GM12878 (cell line): ENCODE measurements around the gene CCDC187. TPM values are rescaled to one million over a fixed set of nuclear protein-coding genes. Genes with fewer than 3 reads are reported as not detected.

Source experiments
- ATAC-seq: fragments of 200-7000 bp; cut with Tn5 transposase; 3 replicates; pipeline ENCODE4 v1.9.1; 2020; ENCODE audit warnings: mild to moderate bottlenecking, moderate library complexity
- BruUV-seq: library from RNA; stranded (reverse); fragments of 400-500 nt; replicated peaks from 2 replicates; lab custom pipeline; 2021; lab: Mats Ljungman, UMichigan
- CTCF ChIA-PET: fragments of 300-600 bp; sonication (Branson Sonifier 250); formaldehyde crosslinking; extraction: SDS; loops from one replicate; lab custom pipeline; 2021; ENCODE audit warnings: inconsistent platforms; lab: Yijun Ruan, JAX
- POLR2A ChIA-PET: fragments of 350-600 bp; formaldehyde crosslinking; extraction: SDS; loops from one replicate; lab custom pipeline; 2021; ENCODE audit warnings: inconsistent platforms; lab: Charles Lee
- RAD21 ChIA-PET: fragments of 300-600 bp; sonication (Branson Sonifier 250); formaldehyde crosslinking; loops from one replicate; lab custom pipeline; 2023; ENCODE audit warnings: antibody characterized with exemption; ENCODE audit not compliant: unreplicated experiment; lab: Charles Lee
- SMC1A ChIA-PET: fragments of 300-600 bp; sonication (Branson Sonifier 250); formaldehyde crosslinking; loops from one replicate; lab custom pipeline; 2023; ENCODE audit not compliant: unreplicated experiment, uncharacterized antibody; lab: Charles Lee
- DNase-seq: peaks from one replicate; pipeline ENCODE4 v3.0.0-alpha.2; 2011; ENCODE audit warnings: low read depth, low spot score
- FAIRE-seq: peaks from 3 replicates; lab custom pipeline; 2011; peaks lifted over from hg19 to GRCh38; lab: Jason Lieb, UNC
- H2AFZ ChIP-seq: 2 replicates; pipeline ENCODE4 v1.6.0; 2011; ENCODE audit warnings: low read depth, low read length, control low read depth; ENCODE audit not compliant: control insufficient read depth
- H3K27ac ChIP-seq: 2 replicates; pipeline ENCODE4 v1.5.1; 2011; ENCODE audit warnings: control low read depth; ENCODE audit not compliant: control insufficient read depth, insufficient read depth
- H3K27me3 ChIP-seq, 2 experiments: replicated peaks in 1 of 2; 2 replicates each; pipeline versions ENCODE4 v1.6.0 to v1.6.1; 2011; ENCODE audit warnings: low read length in 1 of 2; ENCODE audit not compliant: control insufficient read depth in 2 of 2, insufficient read depth in 2 of 2
- H3K36me3 ChIP-seq, 2 experiments: 2 replicates each; pipeline ENCODE4 v1.5.1; 2011; ENCODE audit warnings: low read length in 1 of 2; ENCODE audit not compliant: control insufficient read depth in 2 of 2, insufficient read depth in 2 of 2
- H3K4me1 ChIP-seq: 2 replicates; pipeline ENCODE4 v1.6.1; 2011; ENCODE audit warnings: mild to moderate bottlenecking, low read length, moderate library complexity, mixed read lengths; ENCODE audit not compliant: control insufficient read depth, insufficient read depth
- H3K4me2 ChIP-seq: 2 replicates; pipeline ENCODE4 v1.6.0; 2011; ENCODE audit warnings: control low read depth; ENCODE audit not compliant: control insufficient read depth, insufficient read depth
- H3K4me3 ChIP-seq: fragments of 200-600 bp; sonication (generic); 2 replicates; pipeline ENCODE4 v1.5.1; 2016
- H3K79me2 ChIP-seq: 2 replicates; pipeline ENCODE4 v1.6.0; 2011; ENCODE audit warnings: low read length; ENCODE audit not compliant: control insufficient read depth, insufficient read depth
- H3K9ac ChIP-seq: 2 replicates; pipeline ENCODE4 v1.8.0; 2011; ENCODE audit warnings: low read length, control low read depth, mixed read lengths; ENCODE audit not compliant: control insufficient read depth, insufficient read depth
- H3K9me3 ChIP-seq: replicated peaks from 3 replicates; pipeline ENCODE4 v1.5.1; 2011; ENCODE audit warnings: mild to moderate bottlenecking, low read length; ENCODE audit not compliant: control insufficient read depth, insufficient read depth
- H4K20me1 ChIP-seq: 2 replicates; pipeline ENCODE4 v1.6.0; 2011; ENCODE audit not compliant: control insufficient read depth, insufficient read depth
- BRCA1 ChIP-seq: IDR thresholded peaks from 2 replicates; pipeline ENCODE4 v1.6.1; 2011; ENCODE audit warnings: low read depth, low read length, improper control_type of control experiment
- DPF2 ChIP-seq: fragments of 450-650 bp; IDR thresholded peaks from 2 replicates; pipeline ENCODE4 v1.6.1; 2017; ENCODE audit warnings: mild to moderate bottlenecking
- HDAC6 ChIP-seq: fragments of 200-600 bp; sonication (generic); IDR thresholded peaks from one replicate; pipeline ENCODE4 v1.8.0; 2017; ENCODE audit warnings: antibody characterized with exemption; ENCODE audit not compliant: unreplicated experiment
- IRF4 ChIP-seq: IDR thresholded peaks from 2 replicates; pipeline ENCODE4 v1.6.1; 2011; ENCODE audit warnings: low read depth, low read length
- WGBS: methylation state at CpG from one replicate; pipeline ENCODE4 v1.1.6; 2016; ENCODE audit warnings: low lambda C conversion rate; ENCODE audit not compliant: insufficient replicate concordance, insufficient coverage; ENCODE audit errors: missing lambda C conversion rate; 5-methylcytosine and 5-hydroxymethylcytosine counted together
- in situ Hi-C: fragments of 300-500 bp; cut with MboI; formaldehyde crosslinking; loops from 9 replicates; pipeline ENCODE4 v1.14.3; 2018; ENCODE audit warnings: mixed read lengths
- intact Hi-C: fragments of 100-400 bp; cut with micrococcal nuclease; formaldehyde crosslinking; loops from one replicate; pipeline ENCODE4 v1.14.2; 2022; ENCODE audit not compliant: unreplicated experiment
- polyA plus RNA-seq, 11 experiments: library from polyadenylated mRNA; depleted of rRNA in 4 of 11; unstranded in 6 of 11; stranded (reverse) in 5 of 11; fragments of >200 nt; fragmentation: Nextera tagmentation in 4 of 11; fragmentation: Illumina TruSeq in 1 of 11; extraction: Ambion mirVana in 4 of 11; extraction: Trizol in 1 of 11; gene quantifications; 1 replicate in 1 of 11; 2 replicates in 10 of 11; pipeline versions ENCODE4 v1.2.1 to v1.2.3, GENCODE V29; 2011 to 2016; ENCODE audit warnings: inconsistent platforms in 2 of 11, missing spikeins in 2 of 11, low read depth in 1 of 11
- total RNA-seq, 4 experiments: library from RNA; depleted of rRNA in 3 of 4; stranded (reverse); fragments of >200 nt in 3 of 4; fragmentation: Illumina TruSeq in 1 of 4; extraction: Trizol in 1 of 4; gene quantifications; 2 replicates each; pipeline versions ENCODE4 v1.2.1 to v1.2.3, GENCODE V29; 2013 to 2021
- TF ChIP-seq, protein P1 (sequence below): fragments of 450-650 bp; formaldehyde crosslinking; IDR thresholded peaks from 2 replicates; pipeline ENCODE4 v1.5.0; 2022; ENCODE audit warnings: mild to moderate bottlenecking, missing genetic modification characterization

Gene CCDC187
- total and polyA plus RNA-seq, 10 of the 15 experiments (the other 5 are each of a cell fraction or from before 2014, with no cell fraction given): 0.04 to 0.23 (median 0.04) TPM; not detected in 7

DNA sequence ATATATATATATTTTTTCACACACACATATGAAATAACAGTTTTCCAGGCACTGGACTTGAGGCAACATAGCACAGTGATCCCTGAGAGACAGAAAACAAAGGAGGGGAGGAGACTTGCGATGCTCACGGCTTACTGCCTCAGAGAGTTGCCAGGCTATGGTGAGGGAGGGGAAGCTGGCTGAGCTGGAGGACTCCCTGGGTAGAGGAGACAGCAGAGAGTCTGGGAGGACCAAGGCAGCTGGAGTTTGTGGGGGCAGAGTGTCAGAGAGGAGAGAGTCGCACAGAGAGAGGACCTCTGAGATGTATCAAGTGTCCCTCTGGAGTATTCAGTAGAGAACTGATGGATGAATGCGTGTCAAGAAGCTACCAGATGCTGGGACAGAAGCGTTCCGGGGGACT, 35.2 kb downstream of the CCDC187 start:
- ATAC-seq (no peak), DNase-seq (no peak), FAIRE-seq (no peak)
- Histone ChIP-seq H3K4me2 (no peak overlapping the region), H3K27ac (no peak overlapping the region), H3K4me3 (no peak overlapping the region), H4K20me1 (no peaks in the 10 kb centered on the region), H3K9ac (no peak overlapping the region), H3K4me1 (no peaks in the 10 kb centered on the region), H3K36me3 (no peaks in the 10 kb centered on the region), H3K79me2 (no peaks in the 10 kb centered on the region), H3K9me3 (no peaks in the 10 kb centered on the region), H2AFZ (no peak overlapping the region), H3K27me3 (no peaks in the 10 kb centered on the region; a peak in 1 of 4 replicates)
- CTCF ChIA-PET: interaction anchor here (0.6 to 2.7 kb wide), 9 partner anchors 9 to 458 kb away, joined by 3 to 11 read pairs (median 4); no protein-coding TSS in a partner anchor
- intact Hi-C loops (no loop called here), in situ Hi-C loops (no loop called here)
- BruUV-seq: no TSS peak
- POLR2A ChIA-PET: no interaction called here
- RAD21 ChIA-PET: interaction anchor here (1.5 to 2.1 kb wide), 2 partner anchors 25 to 98 kb away, joined by 4 to 7 read pairs; no protein-coding TSS in a partner anchor
- TF ChIP-seq, protein P1, sequence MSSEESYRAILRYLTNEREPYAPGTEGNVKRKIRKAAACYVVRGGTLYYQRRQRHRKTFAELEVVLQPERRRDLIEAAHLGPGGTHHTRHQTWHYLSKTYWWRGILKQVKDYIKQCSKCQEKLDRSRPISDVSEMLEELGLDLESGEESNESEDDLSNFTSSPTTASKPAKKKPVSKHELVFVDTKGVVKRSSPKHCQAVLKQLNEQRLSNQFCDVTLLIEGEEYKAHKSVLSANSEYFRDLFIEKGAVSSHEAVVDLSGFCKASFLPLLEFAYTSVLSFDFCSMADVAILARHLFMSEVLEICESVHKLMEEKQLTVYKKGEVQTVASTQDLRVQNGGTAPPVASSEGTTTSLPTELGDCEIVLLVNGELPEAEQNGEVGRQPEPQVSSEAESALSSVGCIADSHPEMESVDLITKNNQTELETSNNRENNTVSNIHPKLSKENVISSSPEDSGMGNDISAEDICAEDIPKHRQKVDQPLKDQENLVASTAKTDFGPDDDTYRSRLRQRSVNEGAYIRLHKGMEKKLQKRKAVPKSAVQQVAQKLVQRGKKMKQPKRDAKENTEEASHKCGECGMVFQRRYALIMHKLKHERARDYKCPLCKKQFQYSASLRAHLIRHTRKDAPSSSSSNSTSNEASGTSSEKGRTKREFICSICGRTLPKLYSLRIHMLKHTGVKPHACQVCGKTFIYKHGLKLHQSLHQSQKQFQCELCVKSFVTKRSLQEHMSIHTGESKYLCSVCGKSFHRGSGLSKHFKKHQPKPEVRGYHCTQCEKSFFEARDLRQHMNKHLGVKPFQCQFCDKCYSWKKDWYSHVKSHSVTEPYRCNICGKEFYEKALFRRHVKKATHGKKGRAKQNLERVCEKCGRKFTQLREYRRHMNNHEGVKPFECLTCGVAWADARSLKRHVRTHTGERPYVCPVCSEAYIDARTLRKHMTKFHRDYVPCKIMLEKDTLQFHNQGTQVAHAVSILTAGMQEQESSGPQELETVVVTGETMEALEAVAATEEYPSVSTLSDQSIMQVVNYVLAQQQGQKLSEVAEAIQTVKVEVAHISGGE (CRISPR knock-in tag): no peak
- TF ChIP-seq DPF2 (no peak), BRCA1 (no peak), HDAC6 (no peak), IRF4 (no peak)
- SMC1A ChIA-PET: interaction anchor here (1.8 kb wide), 1 partner anchor 98 kb away, joined by 4 read pairs; no protein-coding TSS in a partner anchor
- 64% methylated on average over 6 of the region's 6 CpGs for WGBS
